Vagina (tissue), 2 donors: ENCODE data around the gene APLN.

Experiments used
- CTCF ChIP-seq, 3 experiments: fragments of 450-650 bp in 2 of 3; fragments of 200-600 bp in 1 of 3; sonication (generic) in 1 of 3; IDR thresholded peaks; one replicate each; pipeline ENCODE4 v1.5.1; 2017 to 2019; ENCODE audit warnings: antibody characterized with exemption in 3 of 3, mild to moderate bottlenecking in 2 of 3, moderate library complexity in 2 of 3
- POLR2AphosphoS5 ChIP-seq, 2 donors: sonication (generic); formaldehyde crosslinking; IDR thresholded peaks; one replicate each; pipeline ENCODE4 v1.9.0; 2017; ENCODE audit warnings: antibody characterized with exemption in 2 of 2, mild to moderate bottlenecking in 2 of 2, low read depth in 1 of 2; ENCODE audit not compliant: insufficient read depth in 1 of 2

- TF ChIP-seq CTCF (IDR thresholded peaks at IDR 0.05) (no peak), POLR2AphosphoS5 (IDR thresholded peaks at IDR 0.05; ENCODE audit: insufficient read depth in 1 of 2, low read depth in 1 of 2) (peak; percentile 26 to 49)
Measured at GRCh38 chrX:129701624-129702069, 46.9 kb upstream of the APLN start.
